IMR-90 (cell line): ENCODE measurements around the gene PRSS23. TPM values are rescaled to one million over a fixed set of nuclear protein-coding genes. Genes with fewer than 3 reads are reported as not detected.

ENCODE experiments used
- ATAC-seq: fragments of 200-7000 bp; cut with Tn5 transposase; 2 replicates; pipeline ENCODE4 v1.9.1; 2020; ENCODE audit warnings: low read depth, mild to moderate bottlenecking, moderate library complexity
- BruUV-seq: library from RNA; stranded (reverse); fragments of 400-500 nt; replicated peaks from 2 replicates; lab custom pipeline; 2021; lab: Mats Ljungman, UMichigan
- CTCF ChIA-PET: fragments of 300-600 bp; formaldehyde crosslinking; extraction: SDS; loops from one replicate; lab custom pipeline; 2021; ENCODE audit warnings: antibody characterized with exemption; lab: Yijun Ruan, JAX
- POLR2A ChIA-PET: fragments of 300-600 bp; sonication (Branson Sonifier 250); formaldehyde crosslinking; loops from one replicate; lab custom pipeline; 2022; ENCODE audit warnings: antibody characterized with exemption; ENCODE audit not compliant: unreplicated experiment; lab: Charles Lee
- DNase-seq: peaks from one replicate; pipeline ENCODE4 v3.0.0; 2013
- H2AFZ ChIP-seq: replicated peaks from 2 replicates; pipeline ENCODE3; 2013; ENCODE audit warnings: low read length, mild to moderate bottlenecking; ENCODE audit not compliant: poor library complexity
- H2AK5ac ChIP-seq: 2 replicates; pipeline ENCODE4 v1.6.1; 2013; ENCODE audit warnings: low read depth, low read length, inconsistent platforms
- H2AK9ac ChIP-seq: replicated peaks from 2 replicates; pipeline ENCODE3; 2013; ENCODE audit warnings: mild to moderate bottlenecking, low read depth, low read length, moderate library complexity; ENCODE audit not compliant: poor library complexity
- H2BK120ac ChIP-seq: 2 replicates; pipeline ENCODE4 v1.6.1; 2013; ENCODE audit warnings: low read depth, low read length, inconsistent platforms
- H2BK15ac ChIP-seq: 3 replicates; pipeline ENCODE4 v1.6.1; 2013; ENCODE audit warnings: low read depth, low read length, inconsistent platforms
- H2BK20ac ChIP-seq: 2 replicates; pipeline ENCODE4 v1.6.1; 2013; ENCODE audit warnings: low read depth, mild to moderate bottlenecking, inconsistent platforms, low read length, moderate library complexity
- H2BK5ac ChIP-seq: 2 replicates; pipeline ENCODE4 v1.6.1; 2013; ENCODE audit warnings: mild to moderate bottlenecking, low read depth, low read length, inconsistent platforms; ENCODE audit not compliant: poor library complexity, severe bottlenecking
- H3K14ac ChIP-seq: replicated peaks from 2 replicates; pipeline ENCODE4 v1.6.1; 2013; ENCODE audit warnings: low read depth, low read length, inconsistent platforms
- H3K18ac ChIP-seq: 2 replicates; pipeline ENCODE4 v1.6.1; 2013; ENCODE audit warnings: low read depth, low read length, control low read depth
- H3K23ac ChIP-seq: 2 replicates; pipeline ENCODE4 v1.6.1; 2013; ENCODE audit warnings: low read depth, low read length, inconsistent platforms
- H3K27ac ChIP-seq: 2 replicates; pipeline ENCODE4 v1.5.1; 2013; ENCODE audit warnings: mild to moderate bottlenecking, control low read depth, low read length; ENCODE audit not compliant: insufficient read depth
- H3K27me3 ChIP-seq: 2 replicates; pipeline ENCODE4 v1.6.1; 2013; ENCODE audit warnings: low read length; ENCODE audit not compliant: control insufficient read depth, insufficient read depth
- H3K36me3 ChIP-seq: 2 replicates; pipeline ENCODE4 v1.6.1; 2013; ENCODE audit warnings: low read length, mixed read lengths; ENCODE audit not compliant: control insufficient read depth, insufficient read depth
- H3K4ac ChIP-seq: 2 replicates; pipeline ENCODE4 v1.6.1; 2013; ENCODE audit warnings: low read depth, low read length, inconsistent platforms
- H3K4me1 ChIP-seq: 2 replicates; pipeline ENCODE4 v1.6.1; 2013; ENCODE audit warnings: low read length, mixed read lengths; ENCODE audit not compliant: control insufficient read depth, insufficient read depth
- H3K4me2 ChIP-seq: 2 replicates; pipeline ENCODE4 v1.6.1; 2013; ENCODE audit warnings: low read depth, mild to moderate bottlenecking, control low read depth, low read length, moderate library complexity
- H3K4me3 ChIP-seq: 2 replicates; pipeline ENCODE4 v1.5.1; 2013; ENCODE audit warnings: low read depth, mild to moderate bottlenecking, control low read depth, low read length, moderate library complexity; ENCODE audit not compliant: insufficient read depth
- H3K56ac ChIP-seq: 2 replicates; pipeline ENCODE4 v1.6.1; 2013; ENCODE audit warnings: low read length, inconsistent platforms; ENCODE audit not compliant: insufficient read depth; ENCODE audit errors: extremely low read depth
- H3K79me1 ChIP-seq, 2 experiments: 2 replicates each; pipeline ENCODE4 v1.6.1; 2013; ENCODE audit warnings: low read length in 2 of 2, inconsistent platforms in 1 of 2, low read depth in 1 of 2
- H3K9ac ChIP-seq: 2 replicates; pipeline ENCODE4 v1.6.1; 2013; ENCODE audit warnings: low read depth, low read length, control low read depth
- H3K9me1 ChIP-seq: 2 replicates; pipeline ENCODE4 v1.6.1; 2013; ENCODE audit warnings: low read length, inconsistent platforms; ENCODE audit not compliant: insufficient read depth
- H3K9me3 ChIP-seq: 2 replicates; pipeline ENCODE4 v1.6.1; 2013; ENCODE audit warnings: low read length; ENCODE audit not compliant: control insufficient read depth, insufficient read depth
- H4K20me1 ChIP-seq: 2 replicates; pipeline ENCODE4 v1.6.1; 2013; ENCODE audit warnings: low read length, inconsistent platforms; ENCODE audit not compliant: insufficient read depth
- H4K5ac ChIP-seq: 2 replicates; pipeline ENCODE4 v1.6.1; 2013; ENCODE audit warnings: mild to moderate bottlenecking, low read depth, low read length, control low read depth
- H4K8ac ChIP-seq, 2 experiments: 2 replicates each; pipeline ENCODE4 v1.6.1; 2013; ENCODE audit warnings: low read depth in 2 of 2, low read length in 2 of 2, control low read depth in 1 of 2, inconsistent platforms in 1 of 2
- H4K91ac ChIP-seq: 2 replicates; pipeline ENCODE4 v1.6.1; 2013; ENCODE audit warnings: low read depth, low read length, inconsistent platforms; ENCODE audit not compliant: insufficient read depth
- CEBPB ChIP-seq: IDR thresholded peaks from 2 replicates; pipeline ENCODE4 v1.6.1; 2012; ENCODE audit warnings: low read depth, low read length, improper control_type of control experiment
- CHD1 ChIP-seq: IDR thresholded peaks from 2 replicates; pipeline ENCODE4 v1.6.1; 2012; ENCODE audit warnings: low read depth, low read length, improper control_type of control experiment
- CTCF ChIP-seq: conservative IDR thresholded peaks from 2 replicates; pipeline ENCODE4 v1.5.1; 2012; ENCODE audit warnings: mild to moderate bottlenecking, low read depth, low read length, improper control_type of control experiment
- ELK1 ChIP-seq: fragments of 150-350 bp; IDR thresholded peaks from 2 replicates; pipeline ENCODE4 v1.6.1; 2016; ENCODE audit warnings: low read depth, mild to moderate bottlenecking, low read length, moderate library complexity, borderline replicate concordance
- MAFK ChIP-seq: IDR thresholded peaks from 2 replicates; pipeline ENCODE4 v1.6.1; 2012; ENCODE audit warnings: low read depth, low read length, improper control_type of control experiment
- MXI1 ChIP-seq: IDR thresholded peaks from 2 replicates; pipeline ENCODE4 v1.6.1; 2012; ENCODE audit warnings: low read depth, mild to moderate bottlenecking, low read length, moderate library complexity, borderline replicate concordance
- NFE2L2 ChIP-seq: fragments of 150-350 bp; IDR thresholded peaks from 2 replicates; pipeline ENCODE4 v1.6.1; 2016; ENCODE audit warnings: low read depth, mild to moderate bottlenecking, low read length
- POLR2A ChIP-seq: IDR thresholded peaks from 2 replicates; pipeline ENCODE4 v1.6.1; 2012; ENCODE audit warnings: mild to moderate bottlenecking, low read depth, low read length
- RAD21 ChIP-seq: IDR thresholded peaks from 2 replicates; pipeline ENCODE4 v1.6.1; 2012; ENCODE audit warnings: low read length, improper control_type of control experiment
- RCOR1 ChIP-seq: IDR thresholded peaks from 2 replicates; pipeline ENCODE4 v1.6.1; 2012; ENCODE audit warnings: mild to moderate bottlenecking, low read length, improper control_type of control experiment; ENCODE audit not compliant: insufficient replicate concordance
- RFX5 ChIP-seq: IDR thresholded peaks from 2 replicates; pipeline ENCODE4 v1.8.0; 2012; ENCODE audit warnings: low read depth, mild to moderate bottlenecking, low read length, moderate library complexity
- WGBS, 2 experiments: methylation state at CpG; one replicate each; pipeline versions ENCODE4 v1.1.5 to v1.1.7; 2013; ENCODE audit warnings: missing lambda C conversion rate in 2 of 2; ENCODE audit not compliant: insufficient read length in 1 of 2; ENCODE audit errors: extremely low coverage in 2 of 2; 5-methylcytosine and 5-hydroxymethylcytosine counted together
- dilution Hi-C: fragments of 300-500 bp; cut with HindIII; formaldehyde crosslinking; loops from one replicate; pipeline ENCODE4 v1.14.3; 2018; ENCODE audit warnings: low sequenced_read_pairs; ENCODE audit not compliant: unreplicated experiment
- in situ Hi-C: fragments of 300-500 bp; cut with MboI; formaldehyde crosslinking; loops from 3 replicates; pipeline ENCODE4 v1.14.3; 2019; ENCODE audit warnings: low sequenced_read_pairs, inconsistent platforms, mixed read lengths
- intact Hi-C: fragments of 100-400 bp; cut with micrococcal nuclease; formaldehyde crosslinking; loops from 2 replicates; pipeline ENCODE4 v1.10.0; 2022
- polyA plus RNA-seq, 3 experiments: library from polyadenylated mRNA; depleted of rRNA; stranded (reverse); fragments of >200 nt; gene quantifications; 2 replicates each; pipeline ENCODE4 v1.2.3, GENCODE V29; 2012; ENCODE audit warnings: low replicate concordance in 1 of 3
- total RNA-seq: library from RNA; depleted of rRNA; stranded (reverse); fragments of >200 nt; gene quantifications from 2 replicates; pipeline ENCODE4 v1.2.3, GENCODE V29; 2012
- TF ChIP-seq, protein P1 (sequence below): fragments of 150-350 bp; IDR thresholded peaks from 2 replicates; pipeline ENCODE4 v1.6.1; 2017; ENCODE audit warnings: mild to moderate bottlenecking, antibody characterized with exemption, low read length, low read depth

Gene PRSS23
- total and polyA plus RNA-seq, 2 of the 4 experiments (the other 2 are of a cell fraction) = 100 to 199 TPM

DNA sequence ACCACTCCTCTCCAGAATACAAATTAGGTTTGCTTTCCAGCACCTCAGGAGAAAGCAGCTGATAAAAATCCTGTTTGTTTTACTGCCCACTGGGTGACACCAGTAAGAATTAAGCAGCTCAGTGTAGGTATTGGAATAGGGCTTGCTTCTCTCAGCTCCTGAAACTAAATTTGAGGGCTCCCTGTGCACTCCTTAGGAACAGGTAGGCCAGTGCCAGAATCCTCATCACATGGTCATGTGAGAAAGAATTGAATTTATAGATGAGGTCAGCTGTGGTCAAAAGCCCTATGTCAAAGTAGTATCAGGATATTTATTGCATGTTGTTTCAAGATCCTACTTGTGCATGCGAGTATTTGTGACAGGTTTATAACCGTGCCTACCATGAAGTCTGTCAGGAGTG lies 1.0 kb downstream of the PRSS23 start (continued):
- no peak for TF ChIP-seq RFX5

GRCh38 chr11:86802146-86802545 lies 1.8 kb downstream of the PRSS23 start:
- ChIA-PET CTCF (interaction anchor here (1.5 kb wide), 1 partner anchor 51 kb away, joined by 3 read pairs; no protein-coding TSS in a partner anchor), POLR2A (no interaction called here)
- DNase-seq = no peak
- peaks cover 31 to 57% of the 10 kb centered on the region in 2 experiments for H3K79me1 ChIP-seq
- no peaks in the 10 kb centered on the region for H3K9me3 ChIP-seq
- no peak overlapping the region; the same call in 1 of the 2 replicates for H4K5ac ChIP-seq
- peak overlapping the region; percentile 42; the same call in 1 of the 2 replicates for H3K18ac ChIP-seq
- H2BK5ac ChIP-seq = peak overlapping the region; percentile 29
- H3K4ac ChIP-seq = peak overlapping the region; percentile 11; the same call in 1 of the 2 replicates
- H2BK120ac ChIP-seq = peak overlapping the region; percentile 46; the same call in 1 of the 2 replicates
- no peak overlapping the region; the same call in 1 of the 2 replicates for H4K91ac ChIP-seq
- H3K4me3 ChIP-seq = peak overlapping the region; percentile 82; the same call in 1 of the 2 replicates
- no peaks in the 10 kb centered on the region for H3K27me3 ChIP-seq
- H4K20me1 ChIP-seq = no peaks in the 10 kb centered on the region
- in situ Hi-C loops (loop anchor here (5.0 kb wide), 1 partner anchor 130 kb away; the partner anchor contains the start of gene ME3), dilution Hi-C loops (no loop called here), intact Hi-C loops (loop anchor here (1.0 to 5.0 kb wide), 4 partner anchors 131 to 346 kb away; no protein-coding TSS in a partner anchor)
- H3K4me2 ChIP-seq = peak overlapping the region; percentile 92; the same call in 1 of the 2 replicates
- H3K27ac ChIP-seq = no peak overlapping the region
- H3K9me1 ChIP-seq = 0 out of 2 replicates have a peak, but pooled peaks cover 9% of the 10 kb centered on the region
- no TSS peak for BruUV-seq
- H3K23ac ChIP-seq = peak overlapping the region; percentile 80
- H2BK20ac ChIP-seq = peak overlapping the region; percentile 46
- no peaks in the 10 kb centered on the region for H3K36me3 ChIP-seq
- H3K9ac ChIP-seq = peak overlapping the region; percentile 62; the same call in 1 of the 2 replicates
- H3K4me1 ChIP-seq = peaks cover 22% of the 10 kb centered on the region
- H2AK5ac ChIP-seq = 0 out of 2 replicates have a peak overlapping the region, but pooled peaks have one; percentile 5
- no peak overlapping the region for H2AFZ ChIP-seq
- H3K56ac ChIP-seq = 0 out of 2 replicates have a peak overlapping the region, but pooled peaks have one; percentile 40
- H2BK15ac ChIP-seq = peak overlapping the region; percentile 13; the same call in 1 of the 3 replicates
- H2AK9ac ChIP-seq = no peak overlapping the region
- H4K8ac ChIP-seq = peak overlapping the region in 1 of 2 experiments; percentile 9; a peak in 1 of 4 replicates
- ATAC-seq = no peak
- H3K14ac ChIP-seq = peak overlapping the region; percentile 81
- WGBS, 2 experiments = 66% methylated on average over 4 of the region's 5 CpGs; no CpG with 5 or more reads in 1 of the 2 experiments
- TF ChIP-seq RAD21 = no peak
- TF ChIP-seq, protein P1, sequence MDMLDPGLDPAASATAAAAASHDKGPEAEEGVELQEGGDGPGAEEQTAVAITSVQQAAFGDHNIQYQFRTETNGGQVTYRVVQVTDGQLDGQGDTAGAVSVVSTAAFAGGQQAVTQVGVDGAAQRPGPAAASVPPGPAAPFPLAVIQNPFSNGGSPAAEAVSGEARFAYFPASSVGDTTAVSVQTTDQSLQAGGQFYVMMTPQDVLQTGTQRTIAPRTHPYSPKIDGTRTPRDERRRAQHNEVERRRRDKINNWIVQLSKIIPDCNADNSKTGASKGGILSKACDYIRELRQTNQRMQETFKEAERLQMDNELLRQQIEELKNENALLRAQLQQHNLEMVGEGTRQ = no peak
- no peak for TF ChIP-seq RFX5
- TF ChIP-seq NFE2L2 = no peak
- TF ChIP-seq MXI1 = no peak
- TF ChIP-seq RCOR1 = no peak
- no peak for TF ChIP-seq POLR2A
- TF ChIP-seq CTCF = no peak
- no peak for TF ChIP-seq CEBPB
- no peak for TF ChIP-seq MAFK
- no peak for TF ChIP-seq CHD1
- no peak for TF ChIP-seq ELK1
